Adrenal gland (tissue), 5 donors: ENCODE measurements around the gene FNDC5.

Experiments used
- CTCF ChIP-seq, 6 experiments: fragments of 450-650 bp in 4 of 6; fragments of 200-600 bp in 2 of 6; sonication (generic) in 1 of 6; IDR thresholded peaks; 1 replicate in 5 of 6; 2 replicates in 1 of 6; pipeline versions ENCODE4 v1.5.1 to v1.8.0; 2016 to 2021; ENCODE audit warnings: antibody characterized with exemption in 6 of 6, mild to moderate bottlenecking in 2 of 6, moderate library complexity in 1 of 6
- POLR2A ChIP-seq, 2 donors: fragments of 450-650 bp; IDR thresholded peaks; one replicate each; pipeline ENCODE4 v1.6.1; 2017; ENCODE audit warnings: antibody characterized with exemption in 2 of 2, mild to moderate bottlenecking in 2 of 2, moderate library complexity in 1 of 2
- donor health status: DM: no; HTN: no; CAD: no.

GRCh38 chr1:32898958-32899357, 28.2 kb upstream of the FNDC5 start:
- TF ChIP-seq CTCF (IDR thresholded peaks at IDR 0.05) = no peak
- no peak for TF ChIP-seq POLR2A (IDR thresholded peaks at IDR 0.05)
